NB4 (cell line): Measurements from ENCODE around the gene POU4F2.
A peak's percentile ranks its signal among the peaks of the same experiment; 100 is the strongest.

Experiments
- DNase-seq: peaks from one replicate; pipeline ENCODE4 v3.0.0; 2010; ENCODE audit warnings: low read depth
- H3K4me3 ChIP-seq: one replicate; pipeline ENCODE4 v1.5.1; 2011; ENCODE audit warnings: mild to moderate bottlenecking, low read depth, low read length, moderate library complexity
- MAX ChIP-seq: IDR thresholded peaks from 2 replicates; pipeline ENCODE4 v1.6.1; 2011; ENCODE audit warnings: low read depth, low read length
- MYC ChIP-seq: IDR thresholded peaks from 2 replicates; pipeline ENCODE4 v1.6.1; 2011; ENCODE audit warnings: low read depth, low read length
- POLR2A ChIP-seq: IDR thresholded peaks from 2 replicates; pipeline ENCODE4 v1.6.1; 2011; ENCODE audit warnings: mild to moderate bottlenecking; ENCODE audit not compliant: insufficient read length; ENCODE audit errors: extremely low read depth
- TF ChIP-seq, protein P1 (sequence below): IDR thresholded peaks from one replicate; pipeline ENCODE4 v1.5.1; 2012; ENCODE audit warnings: low read depth, low read length

Gene POU4F2

GRCh38 chr4:146640465-146641061, 1.9 kb downstream of the POU4F2 start:
- TF ChIP-seq MYC (no peak), MAX (no peak), POLR2A (no peak)
- TF ChIP-seq, protein P1, sequence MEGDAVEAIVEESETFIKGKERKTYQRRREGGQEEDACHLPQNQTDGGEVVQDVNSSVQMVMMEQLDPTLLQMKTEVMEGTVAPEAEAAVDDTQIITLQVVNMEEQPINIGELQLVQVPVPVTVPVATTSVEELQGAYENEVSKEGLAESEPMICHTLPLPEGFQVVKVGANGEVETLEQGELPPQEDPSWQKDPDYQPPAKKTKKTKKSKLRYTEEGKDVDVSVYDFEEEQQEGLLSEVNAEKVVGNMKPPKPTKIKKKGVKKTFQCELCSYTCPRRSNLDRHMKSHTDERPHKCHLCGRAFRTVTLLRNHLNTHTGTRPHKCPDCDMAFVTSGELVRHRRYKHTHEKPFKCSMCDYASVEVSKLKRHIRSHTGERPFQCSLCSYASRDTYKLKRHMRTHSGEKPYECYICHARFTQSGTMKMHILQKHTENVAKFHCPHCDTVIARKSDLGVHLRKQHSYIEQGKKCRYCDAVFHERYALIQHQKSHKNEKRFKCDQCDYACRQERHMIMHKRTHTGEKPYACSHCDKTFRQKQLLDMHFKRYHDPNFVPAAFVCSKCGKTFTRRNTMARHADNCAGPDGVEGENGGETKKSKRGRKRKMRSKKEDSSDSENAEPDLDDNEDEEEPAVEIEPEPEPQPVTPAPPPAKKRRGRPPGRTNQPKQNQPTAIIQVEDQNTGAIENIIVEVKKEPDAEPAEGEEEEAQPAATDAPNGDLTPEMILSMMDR, result no peak
- DNase-seq, result no peak
- H3K4me3 ChIP-seq, result no peak overlapping the region

- TF ChIP-seq, protein P1, result no peak
- TF ChIP-seq POLR2A, result no peak
- no peak overlapping the region for H3K4me3 ChIP-seq
- DNase-seq, result no peak
Observed at GRCh38 chr4:146641762-146642161, 3.1 kb downstream of the POU4F2 start.

DNA sequence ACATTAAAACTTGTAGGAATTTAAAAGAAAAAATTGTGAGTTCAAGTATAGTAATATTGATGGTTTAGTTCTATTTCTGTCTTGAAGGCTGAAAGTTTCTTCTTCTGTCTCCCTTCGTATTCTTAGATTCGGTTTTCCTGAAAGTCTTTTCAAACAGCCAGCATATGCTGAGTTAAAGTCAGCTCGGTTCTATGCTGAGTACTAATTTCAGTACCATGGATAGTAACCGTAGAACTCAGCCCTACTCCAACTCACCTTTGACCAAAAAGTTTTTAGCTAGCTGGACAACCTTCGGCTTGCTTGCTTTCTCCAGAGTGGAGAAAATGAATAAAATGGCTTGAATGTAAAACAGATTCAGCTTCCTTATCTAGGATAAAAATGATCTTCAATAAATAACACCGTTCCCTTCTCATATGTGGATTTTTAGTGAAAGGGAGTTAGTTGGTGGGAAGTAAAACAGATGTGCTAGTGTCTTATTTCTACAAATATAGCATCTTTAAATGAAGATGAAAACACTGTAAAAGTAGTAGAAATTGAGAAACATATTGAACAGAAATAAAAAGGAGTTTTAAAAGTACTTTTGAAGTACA, 5.2 kb downstream of the POU4F2 start:
- DNase-seq, result peak; percentile 13
- TF ChIP-seq, protein P1, result no peak
- TF ChIP-seq MAX, result no peak
- TF ChIP-seq POLR2A, result no peak
- no peak for TF ChIP-seq MYC
- no peak overlapping the region for H3K4me3 ChIP-seq

- H3K4me3 ChIP-seq, result no peak overlapping the region
- TF ChIP-seq MAX (no peak), POLR2A (no peak), MYC (no peak)
- TF ChIP-seq, protein P1, result no peak
- no peak for DNase-seq
Observed at GRCh38 chr4:146645921-146646320, 7.2 kb downstream of the POU4F2 start.

DNA sequence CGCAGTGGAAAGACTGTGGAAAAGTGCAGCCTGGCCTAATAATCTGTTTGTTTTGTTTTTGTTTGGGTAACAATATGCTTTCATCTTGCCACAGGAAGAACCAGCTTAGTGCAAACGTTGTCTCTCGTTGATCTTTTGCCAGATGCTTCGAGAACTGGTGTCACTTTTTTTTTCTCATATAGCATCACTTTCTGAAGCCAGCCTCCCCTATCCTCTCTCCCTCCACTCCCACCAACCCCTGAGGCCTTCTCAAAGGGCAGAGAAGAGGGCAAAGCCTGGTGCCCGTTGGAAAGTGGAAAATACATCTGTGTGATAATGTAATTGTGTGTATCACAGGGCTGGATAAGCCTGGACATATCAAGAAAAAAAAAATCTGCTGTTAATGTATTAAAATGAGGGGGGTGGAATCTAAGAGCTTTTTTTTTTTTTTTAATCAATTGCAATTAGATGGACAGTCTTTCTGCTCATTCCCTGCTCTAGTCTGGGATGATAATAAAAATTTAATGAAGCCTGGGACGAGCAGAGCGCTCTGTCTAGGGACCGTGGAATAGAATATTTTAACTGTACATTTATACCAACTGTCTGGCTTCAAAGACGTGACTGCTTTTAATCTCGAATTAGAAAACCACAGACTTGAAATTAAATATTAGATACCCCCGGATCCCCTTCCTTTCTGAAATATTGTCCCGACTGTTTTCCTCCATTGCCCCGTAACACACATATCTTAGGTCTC, 8.1 kb downstream of the POU4F2 start:
- H3K4me3 ChIP-seq, result no peak overlapping the region
- TF ChIP-seq, protein P1, result no peak
- TF ChIP-seq MAX (no peak), POLR2A (no peak), MYC (no peak)
- DNase-seq, result no peak
